Spleen (tissue), 11 donors: ENCODE data around the gene MARCHF10. TPM values are rescaled to one million over a fixed set of nuclear protein-coding genes. Genes with fewer than 3 reads are reported as not detected.

Experiments used
- DNase-seq: peaks from one replicate; pipeline ENCODE4 v3.0.0-alpha.2; 2020
- H3K27ac ChIP-seq, 8 donors: fragments of 200-600 bp; sonication (generic) in 7 of 8; 1 replicate in 4 of 8; 2 replicates in 4 of 8; pipeline versions ENCODE4 v1.5.0 to v1.8.0; 2016 to 2021; ENCODE audit warnings: inconsistent platforms in 4 of 8, mild to moderate bottlenecking in 4 of 8, moderate library complexity in 1 of 8
- H3K27me3 ChIP-seq, 7 donors: fragments of 200-600 bp; sonication (generic) in 6 of 7; replicated peaks in 1 of 7; 1 replicate in 4 of 7; 2 replicates in 3 of 7; pipeline versions ENCODE4 v1.5.0 to v1.8.0; 2016 to 2021; ENCODE audit warnings: inconsistent platforms in 3 of 7, mild to moderate bottlenecking in 1 of 7
- H3K36me3 ChIP-seq, 6 donors: fragments of 200-600 bp; sonication (generic) in 5 of 6; 1 replicate in 4 of 6; 2 replicates in 2 of 6; pipeline versions ENCODE4 v1.5.0 to v1.8.0; 2016 to 2021; ENCODE audit warnings: inconsistent platforms in 2 of 6
- H3K4me1 ChIP-seq, 6 donors: fragments of 200-600 bp; sonication (generic) in 5 of 6; 1 replicate in 3 of 6; 2 replicates in 3 of 6; pipeline versions ENCODE4 v1.5.0 to v1.8.0; 2016 to 2021; ENCODE audit warnings: inconsistent platforms in 3 of 6
- H3K4me3 ChIP-seq, 8 donors: fragments of 200-600 bp; sonication (generic) in 7 of 8; 1 replicate in 4 of 8; 2 replicates in 4 of 8; pipeline versions ENCODE4 v1.5.0 to v1.8.0; 2016 to 2021; ENCODE audit warnings: inconsistent platforms in 4 of 8, mild to moderate bottlenecking in 4 of 8, moderate library complexity in 2 of 8
- H3K9me3 ChIP-seq, 8 donors: fragments of 200-600 bp; sonication (generic) in 7 of 8; 1 replicate in 4 of 8; 2 replicates in 4 of 8; pipeline versions ENCODE4 v1.5.0 to v1.8.0; 2016 to 2021; ENCODE audit warnings: inconsistent platforms in 4 of 8
- CTCF ChIP-seq, 11 experiments: fragments of 200-600 bp in 7 of 11; fragments of 450-650 bp in 4 of 11; sonication (generic) in 4 of 11; IDR thresholded peaks in 8 of 11; conservative IDR thresholded peaks in 3 of 11; 1 replicate in 7 of 11; 2 replicates in 4 of 11; pipeline versions ENCODE4 v1.4.0 to v1.8.0; 2016 to 2021; ENCODE audit warnings: antibody characterized with exemption in 11 of 11, inconsistent platforms in 4 of 11, mild to moderate bottlenecking in 1 of 11
- POLR2A ChIP-seq, 3 donors: fragments of 450-650 bp; IDR thresholded peaks; one replicate each; pipeline ENCODE4 v1.5.1; 2017; ENCODE audit warnings: antibody characterized with exemption in 3 of 3, mild to moderate bottlenecking in 1 of 3
- POLR2AphosphoS5 ChIP-seq, 3 donors: sonication (generic); formaldehyde crosslinking; IDR thresholded peaks; one replicate each; pipeline ENCODE4 v1.5.1; 2017; ENCODE audit warnings: antibody characterized with exemption in 3 of 3
- WGBS, 5 donors: extraction: QIAGEN DNeasy Blood & Tissue Kit in 3 of 5; methylation state at CpG; one replicate each; pipeline versions ENCODE4 v1.1.5 to v1.1.7; 2013 to 2018; 5-methylcytosine and 5-hydroxymethylcytosine counted together
- intact Hi-C: fragments of 100-400 bp; cut with DNase I; formaldehyde crosslinking; loops from one replicate; pipeline ENCODE4 v1.15.0; 2023; ENCODE audit warnings: low total_unique reads
- polyA plus RNA-seq, 3 donors: library from polyadenylated mRNA; stranded (reverse); fragments of 200-250 nt; gene quantifications; one replicate each; pipeline ENCODE4 v1.2.1, GENCODE V29; 2013
- total RNA-seq, 7 donors: library from RNA; depleted of rRNA in 3 of 7; stranded (reverse); fragments of >200 nt in 3 of 7; fragmentation: NEBNext Ultra II Directional in 4 of 7; extraction: Animal tissue kit (Norgen Biotek cat#: 25700) in 4 of 7; gene quantifications; one replicate each; pipeline versions ENCODE4 v1.1.0 to v1.2.1, GENCODE V29; 2016 to 2021
- donor health status: healthy with polysubstance abuse.
- donor health status: DM: no; HTN: no; CAD: no; lungs with moderate emphysema.
- donor health status: DM: no; HTN: no; CAD: no.
- donor health status: Bipolar disorder and iron deficiency.
- donor health status: healthy.
- donor health status: DM: no; HTN: no; CAD: no.
- donor health status: DM: yes; HTN: yes; CAD: no.

The MARCHF10 gene
- total and polyA plus RNA-seq, 10 donors, result 0.15 to 0.32 (median 0.26) TPM; not detected in 7

- no peak overlapping the region for H3K27ac ChIP-seq
- no peak for DNase-seq
- H3K4me1 ChIP-seq, result peaks cover 4 to 33% (median 17%) of the 10 kb centered on the region in 6 donors
- peaks cover 0 to 30% (median 0%) of the 10 kb centered on the region in 7 donors for H3K27me3 ChIP-seq
- H3K36me3 ChIP-seq, result no peaks in the 10 kb centered on the region
- TF ChIP-seq CTCF (IDR thresholded peaks at IDR 0.05 in 8 of 11, conservative IDR thresholded peaks at IDR 0.05 in 3 of 11) (no peak), POLR2A (IDR thresholded peaks at IDR 0.05) (no peak), POLR2AphosphoS5 (IDR thresholded peaks at IDR 0.05) (no peak)
- H3K9me3 ChIP-seq, result no peaks in the 10 kb centered on the region
- WGBS, 5 donors, result 39 to 56% (median 45%) methylated on average over 6 of the region's 6 CpGs
- intact Hi-C loops, result no loop called here
- H3K4me3 ChIP-seq, result no peak overlapping the region
Observed at GRCh38 chr17:62727916-62728672, 80.0 kb downstream of the MARCHF10 start.

DNA sequence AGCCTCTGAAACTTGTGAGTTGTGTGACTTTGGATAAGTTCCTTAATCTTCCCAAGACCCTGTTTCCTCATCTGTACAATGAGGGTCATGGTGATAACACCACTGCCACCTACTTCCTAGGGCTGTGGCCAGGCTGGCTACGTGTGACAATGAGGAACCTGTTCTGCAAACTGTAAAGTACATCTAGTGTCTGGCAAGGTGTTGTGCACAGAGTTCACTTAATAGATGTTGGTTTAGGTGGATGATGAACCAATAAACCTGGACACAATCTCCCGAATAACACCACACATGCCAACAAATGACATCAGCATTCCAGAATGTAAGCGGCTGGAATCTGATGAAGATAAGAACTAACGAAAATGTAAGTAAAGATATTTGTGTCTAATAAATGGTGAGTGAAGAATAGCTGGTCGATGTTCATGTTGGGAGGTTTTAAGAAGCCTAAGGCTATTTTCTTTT is 82.3 kb downstream of the MARCHF10 start:
- no peak for TF ChIP-seq POLR2A (IDR thresholded peaks at IDR 0.05)
- TF ChIP-seq POLR2AphosphoS5 (IDR thresholded peaks at IDR 0.05), result no peak
- TF ChIP-seq CTCF (IDR thresholded peaks at IDR 0.05 in 8 of 11, conservative IDR thresholded peaks at IDR 0.05 in 3 of 11), result no peak
- intact Hi-C loops, result no loop called here
- Histone ChIP-seq H3K36me3 (no peaks in the 10 kb centered on the region), H3K27me3 (peaks cover 0 to 26% (median 0%) of the 10 kb centered on the region in 7 donors), H3K4me3 (no peak overlapping the region), H3K4me1 (peaks cover 4 to 40% (median 17%) of the 10 kb centered on the region in 6 donors), H3K9me3 (no peaks in the 10 kb centered on the region), H3K27ac (peak overlapping the region in 5 of 8 donors; percentile 49 to 84 (median 75))
- DNase-seq, result no peak
- 58 to 73% (median 70%) methylated on average over 5 of the region's 5 CpGs for WGBS, 5 donors

GRCh38 chr17:62724398-62725146 is 83.5 kb downstream of the MARCHF10 start:
- 16 to 28% (median 24%) methylated on average over 16 of the region's 16 CpGs for WGBS, 5 donors
- DNase-seq, result peak; percentile 89
- Histone ChIP-seq H3K4me3 (peak overlapping the region in 5 of 8 donors; percentile 4 to 48 (median 12)), H3K27me3 (peaks cover 0 to 16% (median 0%) of the 10 kb centered on the region in 7 donors), H3K9me3 (no peaks in the 10 kb centered on the region), H3K27ac (peak overlapping the region; percentile 32 to 84 (median 70)), H3K36me3 (no peaks in the 10 kb centered on the region), H3K4me1 (peaks cover 4 to 50% (median 17%) of the 10 kb centered on the region in 6 donors)
- no peak for TF ChIP-seq POLR2A (IDR thresholded peaks at IDR 0.05)
- TF ChIP-seq CTCF (IDR thresholded peaks at IDR 0.05 in 8 of 11, conservative IDR thresholded peaks at IDR 0.05 in 3 of 11), result peak in 1 of 11 experiments; percentile 22
- peak in 2 of 3 donors; percentile 28 to 46 for TF ChIP-seq POLR2AphosphoS5 (IDR thresholded peaks at IDR 0.05)
- intact Hi-C loops, result no loop called here
